GM21390 (cell line): ENCODE measurements around the gene IL20RA.

ENCODE experiments used
- ATAC-seq: cut with Tn5 transposase; IDR thresholded peaks from one replicate; pipeline ENCODE4 v1.9.1; 2021; ENCODE audit not compliant: unreplicated experiment

IL20RA gene

GRCh38 chr6:137046871-137047412, 2.2 kb upstream of the IL20RA start:
- no peak for ATAC-seq

- no peak for ATAC-seq
Measured at GRCh38 chr6:137045222-137045789, 541 bp upstream of the IL20RA start.

GRCh38 chr6:137043710-137044365, 927 bp downstream of the IL20RA start:
- no peak for ATAC-seq

- no peak for ATAC-seq
Measured at GRCh38 chr6:137040393-137040792, 4.4 kb downstream of the IL20RA start.

- ATAC-seq = no peak
Measured at GRCh38 chr6:137039010-137039409, 5.8 kb downstream of the IL20RA start.

- no peak for ATAC-seq
Measured at GRCh38 chr6:137036566-137037300, 8.0 kb downstream of the IL20RA start.

GRCh38 chr6:137033828-137034227, 10.9 kb downstream of the IL20RA start:
- peak; percentile 95 for ATAC-seq

- no peak for ATAC-seq
Measured at GRCh38 chr6:137031122-137031521, 13.6 kb downstream of the IL20RA start.

GRCh38 chr6:137028912-137029311, 15.9 kb downstream of the IL20RA start:
- ATAC-seq = no peak

GRCh38 chr6:137025786-137026730, 18.7 kb downstream of the IL20RA start:
- no peak for ATAC-seq

GRCh38 chr6:137024237-137024990, 20.4 kb downstream of the IL20RA start:
- no peak for ATAC-seq

GRCh38 chr6:137020776-137021175, 24.0 kb downstream of the IL20RA start:
- no peak for ATAC-seq

GRCh38 chr6:137019476-137020272, 25.1 kb downstream of the IL20RA start:
- ATAC-seq = no peak

GRCh38 chr6:137017081-137017480, 27.7 kb downstream of the IL20RA start:
- no peak for ATAC-seq

- no peak for ATAC-seq
Measured at GRCh38 chr6:137016356-137016755, 28.4 kb downstream of the IL20RA start.

- ATAC-seq = no peak
Measured at GRCh38 chr6:137015943-137016342, 28.8 kb downstream of the IL20RA start.

- no peak for ATAC-seq
Measured at GRCh38 chr6:137013738-137014602, 30.8 kb downstream of the IL20RA start.

GRCh38 chr6:137013031-137013430, 31.7 kb downstream of the IL20RA start:
- no peak for ATAC-seq
